GM21381 (cell line): ENCODE results near the gene AOPEP.
"Not testable (repeated sequence)": the region's sequence is repeated elsewhere in the genome, so short reads cannot be mapped to it uniquely, and the experiment has no call there.

Experiments
- ATAC-seq: cut with Tn5 transposase; IDR thresholded peaks from one replicate; pipeline ENCODE4 v1.9.1; 2021; ENCODE audit warnings: mild to moderate bottlenecking, moderate library complexity; ENCODE audit not compliant: unreplicated experiment

Gene AOPEP

GRCh38 chr9:94928691-94929368 lies 202.3 kb downstream of the AOPEP start:
- no peak for ATAC-seq

GRCh38 chr9:94929369-94929756 lies 202.9 kb downstream of the AOPEP start:
- no peak for ATAC-seq

- ATAC-seq: no peak
Measured at GRCh38 chr9:94931036-94931633, 204.6 kb downstream of the AOPEP start.

- ATAC-seq: no peak
Measured at GRCh38 chr9:94931740-94932139, 205.2 kb downstream of the AOPEP start.

- no peak for ATAC-seq
Measured at GRCh38 chr9:94932652-94933510, 206.4 kb downstream of the AOPEP start.

- no peak for ATAC-seq
Measured at GRCh38 chr9:94933511-94933828, 207.0 kb downstream of the AOPEP start.

- no peak for ATAC-seq
Measured at GRCh38 chr9:94934816-94935328, 208.4 kb downstream of the AOPEP start.

- no peak for ATAC-seq
Measured at GRCh38 chr9:94935396-94935795, 208.9 kb downstream of the AOPEP start.

- no peak for ATAC-seq
Measured at GRCh38 chr9:94936419-94936818, 209.9 kb downstream of the AOPEP start.

GRCh38 chr9:94937214-94937903 lies 210.9 kb downstream of the AOPEP start:
- ATAC-seq: no peak

GRCh38 chr9:94938384-94938783 lies 211.9 kb downstream of the AOPEP start:
- ATAC-seq: no peak

- ATAC-seq: not testable (repeated sequence)
Measured at GRCh38 chr9:94940296-94940695, 213.8 kb downstream of the AOPEP start.

- no peak for ATAC-seq
Measured at GRCh38 chr9:94941211-94941875, 214.8 kb downstream of the AOPEP start.

GRCh38 chr9:94944626-94945025 lies 218.1 kb downstream of the AOPEP start:
- no peak for ATAC-seq

- no peak for ATAC-seq
Measured at GRCh38 chr9:94945197-94946144, 219.0 kb downstream of the AOPEP start.

- no peak for ATAC-seq
Measured at GRCh38 chr9:94946256-94946655, 219.8 kb downstream of the AOPEP start.

GRCh38 chr9:94948567-94949235 lies 222.2 kb downstream of the AOPEP start:
- no peak for ATAC-seq

- no peak for ATAC-seq
Measured at GRCh38 chr9:94949370-94949769, 222.9 kb downstream of the AOPEP start.

- ATAC-seq: no peak
Measured at GRCh38 chr9:94950040-94950578, 223.6 kb downstream of the AOPEP start.
